SU-DHL-6 (cell line): ENCODE results near the gene DHRS7B.

ENCODE experiments used
- H2AFZ ChIP-seq: fragments of 200-600 bp; sonication (generic); 2 replicates; pipeline ENCODE4 v1.6.1; 2014; ENCODE audit warnings: low read depth, mild to moderate bottlenecking, moderate library complexity, mixed read lengths, antibody characterized with exemption, low read length; ENCODE audit not compliant: severe bottlenecking
- H3F3A ChIP-seq: fragments of 200-600 bp; shearing (Covaris generic); 2 replicates; pipeline ENCODE4 v1.6.0; 2016; ENCODE audit warnings: antibody characterized with exemption, mild to moderate bottlenecking; ENCODE audit not compliant: insufficient read depth
- H3K27ac ChIP-seq: fragments of 200-600 bp; sonication (generic); 2 replicates; pipeline ENCODE4 v1.5.1; 2016; ENCODE audit warnings: low read depth, mild to moderate bottlenecking, low read length, moderate library complexity, mixed read lengths
- H3K27me3 ChIP-seq: fragments of 200-600 bp; sonication (generic), shearing (Covaris generic); 2 replicates; pipeline ENCODE4 v1.6.0; 2014; ENCODE audit warnings: mild to moderate bottlenecking, low read length
- H3K36me3 ChIP-seq: fragments of 200-600 bp; sonication (generic); 2 replicates; pipeline ENCODE4 v1.6.1; 2014; ENCODE audit warnings: mild to moderate bottlenecking, low read length, mixed read lengths
- H3K4me2 ChIP-seq: fragments of 300-600, 200-600 bp; shearing (Covaris generic), sonication (generic); 2 replicates; pipeline ENCODE4 v1.6.0; 2014; ENCODE audit warnings: low read length, low read depth, mild to moderate bottlenecking; ENCODE audit not compliant: poor library complexity, severe bottlenecking
- H3K4me3 ChIP-seq: fragments of 200-600 bp; sonication (generic); 2 replicates; pipeline ENCODE4 v1.5.1; 2014; ENCODE audit warnings: antibody characterized with exemption, low read length, mild to moderate bottlenecking, mixed read lengths; ENCODE audit not compliant: insufficient read depth, poor library complexity, severe bottlenecking
- H3K79me2 ChIP-seq: fragments of 200-600 bp; sonication (generic); 2 replicates; pipeline ENCODE4 v1.6.1; 2014; ENCODE audit warnings: mild to moderate bottlenecking, low read length, moderate library complexity; ENCODE audit not compliant: insufficient read depth
- H3K9ac ChIP-seq: fragments of 200-600 bp; sonication (generic); 2 replicates; pipeline ENCODE4 v1.7.0; 2014; ENCODE audit warnings: mild to moderate bottlenecking, low read length
- H3K9me2 ChIP-seq: fragments of 200-600 bp; sonication (generic); replicated peaks from 2 replicates; pipeline ENCODE4 v1.6.1; 2014; ENCODE audit warnings: low read length; ENCODE audit not compliant: insufficient read depth
- H3K9me3 ChIP-seq: fragments of 200-600 bp; sonication (generic); 2 replicates; pipeline ENCODE4 v1.6.1; 2014; ENCODE audit warnings: low read length, mixed read lengths; ENCODE audit not compliant: insufficient read depth
- H4K20me1 ChIP-seq: fragments of 200-600 bp; sonication (generic); 2 replicates; pipeline ENCODE4 v1.6.1; 2014; ENCODE audit warnings: low read depth, mild to moderate bottlenecking, antibody characterized with exemption, low read length, moderate library complexity, mixed read lengths
- EZH2phosphoT487 ChIP-seq: fragments of 200-600 bp; sonication (generic), shearing (Covaris generic); conservative IDR thresholded peaks from 2 replicates; pipeline ENCODE4 v1.6.1; 2018; ENCODE audit warnings: mild to moderate bottlenecking, antibody characterized with exemption, low read length, moderate library complexity, mixed read lengths
- TF ChIP-seq, protein P1 (sequence below): fragments of 200-600 bp; sonication (generic); IDR thresholded peaks from one replicate; pipeline ENCODE4 v1.5.1; 2017; ENCODE audit warnings: antibody characterized with exemption, mild to moderate bottlenecking, low read length, moderate library complexity; ENCODE audit not compliant: insufficient read depth, poor library complexity, severe bottlenecking

The DHRS7B gene

DNA sequence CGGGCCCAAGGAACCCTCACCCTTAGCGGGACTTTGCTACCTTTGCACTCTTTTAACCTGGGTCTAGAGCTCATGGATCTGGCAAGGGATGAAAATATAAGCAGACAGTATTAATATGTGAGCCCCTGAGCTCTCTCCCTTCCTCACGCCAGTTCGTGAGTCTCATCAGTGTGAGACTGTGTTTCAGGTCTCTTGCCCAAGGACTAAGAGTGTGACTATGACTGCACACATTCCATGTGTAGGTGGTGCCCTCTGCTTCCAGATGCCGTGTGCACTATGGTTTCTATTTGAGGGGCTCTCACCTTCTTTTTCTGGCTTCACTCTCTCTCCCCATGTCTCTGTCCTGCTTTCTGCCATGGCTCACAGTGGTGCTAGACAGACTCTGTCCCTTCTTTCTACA is 40.5 kb downstream of the DHRS7B start:
- no peaks in the 10 kb centered on the region for H3F3A ChIP-seq
- no peak overlapping the region for H2AFZ ChIP-seq
- H3K9me2 ChIP-seq: no peaks in the 10 kb centered on the region
- H3K9ac ChIP-seq: no peak overlapping the region
- no peaks in the 10 kb centered on the region for H4K20me1 ChIP-seq
- H3K4me2 ChIP-seq: no peak overlapping the region
- H3K27ac ChIP-seq: no peak overlapping the region
- no peaks in the 10 kb centered on the region for H3K9me3 ChIP-seq
- no peaks in the 10 kb centered on the region for H3K79me2 ChIP-seq
- H3K27me3 ChIP-seq: no peaks in the 10 kb centered on the region
- no peak overlapping the region for H3K4me3 ChIP-seq
- no peaks in the 10 kb centered on the region for H3K36me3 ChIP-seq
- TF ChIP-seq, protein P1, sequence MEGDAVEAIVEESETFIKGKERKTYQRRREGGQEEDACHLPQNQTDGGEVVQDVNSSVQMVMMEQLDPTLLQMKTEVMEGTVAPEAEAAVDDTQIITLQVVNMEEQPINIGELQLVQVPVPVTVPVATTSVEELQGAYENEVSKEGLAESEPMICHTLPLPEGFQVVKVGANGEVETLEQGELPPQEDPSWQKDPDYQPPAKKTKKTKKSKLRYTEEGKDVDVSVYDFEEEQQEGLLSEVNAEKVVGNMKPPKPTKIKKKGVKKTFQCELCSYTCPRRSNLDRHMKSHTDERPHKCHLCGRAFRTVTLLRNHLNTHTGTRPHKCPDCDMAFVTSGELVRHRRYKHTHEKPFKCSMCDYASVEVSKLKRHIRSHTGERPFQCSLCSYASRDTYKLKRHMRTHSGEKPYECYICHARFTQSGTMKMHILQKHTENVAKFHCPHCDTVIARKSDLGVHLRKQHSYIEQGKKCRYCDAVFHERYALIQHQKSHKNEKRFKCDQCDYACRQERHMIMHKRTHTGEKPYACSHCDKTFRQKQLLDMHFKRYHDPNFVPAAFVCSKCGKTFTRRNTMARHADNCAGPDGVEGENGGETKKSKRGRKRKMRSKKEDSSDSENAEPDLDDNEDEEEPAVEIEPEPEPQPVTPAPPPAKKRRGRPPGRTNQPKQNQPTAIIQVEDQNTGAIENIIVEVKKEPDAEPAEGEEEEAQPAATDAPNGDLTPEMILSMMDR: no peak
- no peak for TF ChIP-seq EZH2phosphoT487

DNA sequence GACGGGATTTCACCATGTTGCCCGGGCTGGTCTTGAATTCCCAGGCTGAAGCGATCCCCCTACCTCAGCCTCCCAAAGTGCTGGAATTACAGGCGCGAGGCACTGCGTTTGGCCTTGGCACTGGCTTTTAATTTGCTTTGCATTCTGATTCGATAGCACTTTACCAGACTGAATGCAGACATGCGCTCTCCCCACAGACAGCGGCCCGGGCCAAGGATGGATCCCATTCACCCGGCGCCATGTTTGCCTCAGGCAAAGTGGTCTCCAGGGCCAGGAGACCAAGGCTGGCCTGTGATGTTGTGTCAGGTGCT is 41.7 kb downstream of the DHRS7B start:
- no peaks in the 10 kb centered on the region for H3K27me3 ChIP-seq
- H3K9ac ChIP-seq: no peak overlapping the region
- no peak overlapping the region for H3K4me3 ChIP-seq
- no peak overlapping the region for H3K4me2 ChIP-seq
- no peaks in the 10 kb centered on the region for H3K36me3 ChIP-seq
- no peaks in the 10 kb centered on the region for H3K9me3 ChIP-seq
- no peaks in the 10 kb centered on the region for H4K20me1 ChIP-seq
- no peaks in the 10 kb centered on the region for H3K79me2 ChIP-seq
- TF ChIP-seq, protein P1: no peak
- no peak for TF ChIP-seq EZH2phosphoT487
- H3K27ac ChIP-seq: no peak overlapping the region
- no peaks in the 10 kb centered on the region for H3F3A ChIP-seq
- H3K9me2 ChIP-seq: no peaks in the 10 kb centered on the region
- H2AFZ ChIP-seq: no peak overlapping the region

DNA sequence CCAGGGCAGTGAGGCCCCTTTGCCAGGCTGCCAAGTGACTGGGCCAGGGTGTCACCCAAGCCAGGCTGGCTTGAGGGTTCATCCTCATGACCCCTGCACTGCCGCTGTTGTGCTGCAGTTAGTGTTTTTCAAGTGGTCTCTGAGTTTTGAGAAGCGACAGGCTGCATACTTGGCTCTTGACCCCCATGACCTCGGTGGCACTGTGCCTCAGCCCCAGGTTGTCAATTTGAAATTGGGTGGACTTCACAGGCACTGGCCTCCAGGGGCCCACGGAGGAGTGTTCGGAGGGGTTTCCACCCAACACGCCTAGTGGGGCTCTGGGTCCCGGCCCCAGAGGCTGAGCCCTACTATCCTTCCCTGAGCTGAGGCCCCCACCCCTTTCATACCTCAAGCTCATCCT is 42.7 kb downstream of the DHRS7B start:
- Histone ChIP-seq H3K4me2 (no peak overlapping the region), H3K27ac (no peak overlapping the region), H2AFZ (no peak overlapping the region), H3F3A (no peaks in the 10 kb centered on the region), H3K9me2 (no peaks in the 10 kb centered on the region), H3K4me3 (no peak overlapping the region), H3K27me3 (no peaks in the 10 kb centered on the region), H3K36me3 (no peaks in the 10 kb centered on the region), H3K9ac (no peak overlapping the region), H3K79me2 (no peaks in the 10 kb centered on the region), H4K20me1 (no peaks in the 10 kb centered on the region), H3K9me3 (no peaks in the 10 kb centered on the region)
- TF ChIP-seq, protein P1: no peak
- no peak for TF ChIP-seq EZH2phosphoT487

DNA sequence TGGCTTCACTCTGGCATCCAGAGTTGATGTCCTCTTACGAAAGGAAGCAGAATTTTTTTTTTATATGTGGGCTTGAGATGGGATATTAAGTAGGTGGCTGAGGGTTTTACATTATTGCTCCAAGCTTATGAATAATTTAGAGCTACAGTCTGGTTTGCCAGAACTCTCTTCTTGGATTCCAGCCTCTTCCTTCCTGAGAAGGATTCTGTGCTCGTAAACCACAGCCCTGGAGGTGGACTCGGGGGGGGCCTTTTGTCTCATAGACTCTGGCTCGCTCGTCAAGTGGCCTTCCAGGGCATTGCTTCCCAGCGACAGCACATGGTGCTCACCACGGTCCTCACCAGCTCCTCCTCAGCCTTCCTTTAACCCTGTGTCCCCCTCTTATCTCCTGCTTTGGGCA is 44.0 kb downstream of the DHRS7B start:
- no peak overlapping the region for H2AFZ ChIP-seq
- no peak overlapping the region for H3K4me2 ChIP-seq
- H3K27ac ChIP-seq: no peak overlapping the region
- H3K79me2 ChIP-seq: no peaks in the 10 kb centered on the region
- H3K9ac ChIP-seq: no peak overlapping the region
- H3K4me3 ChIP-seq: no peak overlapping the region
- H3K36me3 ChIP-seq: no peaks in the 10 kb centered on the region
- TF ChIP-seq, protein P1: no peak
- TF ChIP-seq EZH2phosphoT487: no peak
- H3K27me3 ChIP-seq: no peaks in the 10 kb centered on the region
- H3K9me3 ChIP-seq: no peaks in the 10 kb centered on the region
- H3F3A ChIP-seq: no peaks in the 10 kb centered on the region
- H3K9me2 ChIP-seq: no peaks in the 10 kb centered on the region
- no peaks in the 10 kb centered on the region for H4K20me1 ChIP-seq
